NCI-H2171 treated with DMSO at 0.1 percent for 48 hours (cell line): ENCODE measurements around the gene RRAS.
A peak's percentile ranks its signal among the peaks of the same experiment; 100 is the strongest.

Source experiments
- DNase-seq: peaks from one replicate; lab custom pipeline; 2025; lab: John Stamatoyannopoulos, UW

The RRAS gene

GRCh38 chr19:49677231-49677900 lies 37.4 kb upstream of the RRAS start, which contains the start of gene PRMT1:
Gene PRMT1 (plus strand): TSS chr19:49677271. CDS start chr19:49677281, 10 bp downstream.
- peak; percentile 78 for DNase-seq

DNA sequence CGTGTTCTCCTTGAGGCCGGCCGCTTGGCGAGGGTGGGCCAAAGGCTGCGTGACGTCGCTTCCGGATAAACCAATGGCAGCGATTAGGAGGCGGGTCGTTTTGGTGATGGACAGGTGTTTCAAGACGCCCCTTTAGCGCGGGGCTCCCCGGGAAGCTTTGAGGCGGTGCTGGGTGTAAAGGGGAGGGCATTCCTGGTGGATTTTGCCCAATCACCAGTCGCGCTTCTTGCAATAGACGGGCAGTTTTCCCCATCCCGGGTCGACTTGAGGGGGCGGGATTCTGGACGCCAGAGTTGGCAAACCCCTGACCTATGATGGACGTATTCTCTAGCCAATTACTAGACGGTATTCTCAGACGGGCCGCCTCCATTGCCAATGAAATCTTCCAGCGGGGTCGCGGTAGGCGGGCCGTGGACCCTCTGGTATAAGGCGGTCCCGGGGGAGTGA lies 36.9 kb upstream of the RRAS start:
- DNase-seq: peak; percentile 100

- peak; percentile 95 for DNase-seq
Measured at GRCh38 chr19:49676136-49676783, 36.3 kb upstream of the RRAS start.

DNA sequence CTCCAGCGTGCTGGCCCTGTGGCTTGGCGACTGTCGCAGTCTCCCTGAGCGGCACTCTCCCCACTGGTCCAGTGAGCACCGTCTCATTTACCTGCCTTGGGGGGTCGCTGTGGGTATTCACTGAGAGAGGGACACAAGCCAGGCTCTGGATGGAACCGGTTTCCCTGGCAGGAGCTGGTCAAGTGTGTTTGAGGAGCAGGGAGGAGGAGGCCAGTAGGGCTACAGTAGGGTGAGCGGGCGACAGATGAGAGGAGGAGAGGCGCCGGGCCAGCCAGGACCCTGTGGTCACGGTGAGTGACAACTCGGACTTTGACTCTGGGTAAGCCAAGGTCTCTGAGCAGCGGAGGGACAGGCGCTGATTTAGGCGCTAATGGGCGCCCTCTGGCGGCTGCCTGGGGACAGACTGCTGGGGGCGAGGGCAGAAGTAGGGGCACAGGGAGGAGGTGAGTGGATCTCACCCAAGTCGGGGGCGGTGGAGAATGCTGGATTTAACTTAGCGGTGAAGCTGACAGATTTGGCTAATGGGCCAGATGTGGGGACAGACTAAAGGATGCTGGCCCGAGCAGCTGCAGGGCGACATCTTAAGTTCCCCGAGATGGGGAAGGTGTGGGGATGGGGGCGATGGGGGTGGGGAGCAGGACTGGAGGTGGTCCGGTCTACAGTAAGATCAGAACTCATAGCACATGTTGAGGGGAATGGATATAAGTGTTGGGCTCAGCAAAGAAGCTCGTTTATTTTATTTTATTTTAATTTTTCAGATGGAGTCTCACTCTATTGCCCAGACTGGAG lies 32.4 kb upstream of the RRAS start:
- peak; percentile 65 for DNase-seq

DNA sequence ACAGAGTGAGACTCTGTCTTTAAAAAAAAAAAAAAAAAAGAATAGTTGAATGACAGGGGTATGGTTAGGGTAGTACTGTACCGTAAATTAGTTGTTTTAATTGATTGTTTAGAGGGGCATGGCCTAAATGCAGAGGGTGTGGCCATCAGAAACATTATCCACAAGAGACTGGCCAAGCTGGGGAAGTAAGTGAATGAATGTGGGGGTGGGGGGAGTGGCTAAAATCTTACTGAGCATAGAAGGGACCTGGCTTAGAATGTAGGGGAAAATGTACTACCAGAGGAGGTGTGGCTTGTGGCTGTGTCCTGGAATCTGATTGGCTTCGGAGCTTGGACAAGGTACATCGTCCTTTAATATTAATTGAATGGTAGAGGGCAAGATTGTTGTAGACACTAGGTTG lies 29.6 kb upstream of the RRAS start:
- no peak for DNase-seq

DNA sequence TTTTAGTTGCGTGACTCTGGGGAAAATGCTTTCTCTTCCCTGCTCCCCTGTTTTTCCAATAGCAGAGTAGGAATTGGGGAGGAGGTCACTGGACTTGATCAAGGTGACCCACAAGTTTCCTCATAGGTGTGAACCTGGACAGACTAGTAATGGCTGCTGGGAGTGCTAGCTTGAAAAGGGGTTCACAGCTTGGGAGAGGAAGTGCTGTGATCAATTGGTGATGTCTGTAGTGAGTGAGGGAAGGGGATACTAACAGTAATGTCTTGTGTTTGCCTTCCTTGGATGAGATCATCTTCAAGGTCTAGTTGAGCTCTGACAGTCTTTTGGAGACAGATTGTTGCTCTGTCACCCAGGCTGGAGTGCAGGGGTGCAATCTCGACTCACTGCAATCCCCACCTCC lies 27.5 kb upstream of the RRAS start:
- DNase-seq: no peak

GRCh38 chr19:49666120-49666444 lies 26.1 kb upstream of the RRAS start:
- no peak for DNase-seq

- DNase-seq: peak; percentile 86
Measured at GRCh38 chr19:49665351-49666119, 25.6 kb upstream of the RRAS start, which contains the start of the genes BCL2L12 and IRF3. Gene BCL2L12 (plus strand): TSS chr19:49665933. CDS start chr19:49666693, 760 bp downstream. Gene IRF3 (minus strand): TSS chr19:49665857. CDS start chr19:49664838, 1,019 bp downstream.

- no peak for DNase-seq
Measured at GRCh38 chr19:49665036-49665350, 25.1 kb upstream of the RRAS start.

GRCh38 chr19:49664171-49665035 lies 24.5 kb upstream of the RRAS start:
- DNase-seq: peak; percentile 89

GRCh38 chr19:49663224-49663623 lies 23.3 kb upstream of the RRAS start:
- no peak for DNase-seq

DNA sequence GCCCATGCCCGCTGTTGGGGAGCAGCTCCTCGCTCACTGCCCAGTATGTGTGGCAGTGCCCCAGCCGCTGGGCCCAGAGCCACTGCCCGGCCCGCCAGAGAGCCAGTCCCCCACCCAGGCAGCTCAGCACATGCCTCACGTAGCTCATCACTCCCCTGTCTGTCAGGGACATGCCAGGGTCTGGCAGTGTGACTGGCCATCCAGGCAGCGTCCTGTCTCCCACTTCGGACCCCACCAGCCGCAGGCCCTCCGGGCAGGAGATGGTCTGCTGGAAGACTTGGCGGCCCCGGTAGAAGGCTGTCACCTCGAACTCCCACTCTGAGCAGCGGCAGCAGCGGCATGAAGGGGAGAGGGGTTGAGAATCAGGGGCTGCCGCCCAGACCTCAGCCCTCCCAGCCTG lies 22.1 kb upstream of the RRAS start:
- no peak for DNase-seq

DNA sequence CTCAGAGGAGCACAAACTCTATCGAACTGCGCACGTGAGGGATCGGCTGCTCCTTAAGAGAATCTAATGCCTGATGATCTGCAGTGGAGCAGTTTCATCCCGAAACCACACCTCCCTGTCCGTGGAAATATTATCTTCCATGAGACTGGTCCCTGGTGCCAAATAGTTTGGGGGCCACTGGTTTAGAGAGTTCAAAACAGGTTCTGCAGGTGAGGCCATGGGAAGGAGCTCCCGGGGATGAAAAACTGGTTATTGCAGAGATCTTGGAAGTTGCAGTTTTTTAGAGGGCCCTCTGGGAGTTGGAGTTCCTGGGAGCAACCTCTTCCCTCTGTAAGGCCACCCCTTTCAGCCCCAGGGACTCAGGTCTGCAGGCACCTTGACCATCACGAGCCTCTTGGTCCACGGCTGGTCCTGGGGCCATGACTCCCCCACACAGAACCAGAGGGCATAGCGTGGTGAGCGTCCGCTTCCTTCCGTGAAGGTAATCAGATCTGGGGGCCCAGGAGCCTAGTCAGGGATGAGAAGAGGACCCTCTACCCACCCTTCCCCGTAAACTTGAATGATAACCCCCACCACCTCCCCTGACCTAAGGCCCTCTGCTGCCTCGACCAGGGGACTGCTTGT lies 20.5 kb upstream of the RRAS start:
- no peak for DNase-seq

DNA sequence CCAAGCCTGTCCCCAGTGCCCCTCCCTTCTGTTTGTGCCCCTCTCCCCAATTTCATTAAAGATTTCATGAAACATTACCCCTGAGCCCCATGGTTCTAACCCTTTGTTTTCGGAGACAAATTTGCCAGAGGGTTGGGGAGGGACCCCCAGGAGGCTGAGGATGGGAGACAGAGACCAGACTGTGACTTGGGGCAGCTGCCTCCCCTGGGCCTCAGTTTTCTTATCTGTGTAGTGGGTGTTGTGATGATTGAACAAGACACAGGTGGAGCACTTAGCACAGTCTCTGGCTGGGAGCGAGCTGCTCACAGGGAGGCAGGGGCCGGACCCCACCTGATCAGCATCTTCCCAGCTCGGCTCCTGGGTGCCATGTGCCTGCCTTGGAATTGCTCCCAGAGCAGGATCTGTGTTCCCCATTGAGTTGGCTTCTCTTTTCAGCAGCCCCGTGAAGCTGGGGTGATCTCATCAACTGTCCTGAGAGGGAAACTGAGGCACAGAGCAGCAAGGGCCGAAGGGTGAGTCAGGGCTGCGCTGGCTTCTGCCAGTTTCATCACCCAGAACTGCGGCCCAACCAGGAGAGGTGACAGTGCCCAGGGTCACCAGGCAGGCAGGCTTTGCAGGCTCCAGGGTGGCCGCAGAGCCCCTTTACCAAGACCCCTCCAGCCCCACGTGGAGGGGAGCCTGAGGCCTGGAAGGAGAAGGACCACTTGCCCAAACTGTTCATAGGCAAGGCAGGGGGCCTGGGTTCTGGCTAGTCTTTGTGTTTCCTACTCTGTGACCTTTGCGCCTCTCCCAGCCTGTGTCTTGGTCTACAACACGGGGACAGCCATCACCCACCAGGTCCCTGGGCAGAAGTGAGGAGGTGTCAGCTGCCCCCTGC lies 18.9 kb upstream of the RRAS start:
- DNase-seq: no peak

GRCh38 chr19:49658139-49658517 lies 18.2 kb upstream of the RRAS start:
- DNase-seq: no peak

- DNase-seq: no peak
Measured at GRCh38 chr19:49657493-49658138, 17.7 kb upstream of the RRAS start.

GRCh38 chr19:49656456-49657109 lies 16.6 kb upstream of the RRAS start:
- DNase-seq: no peak

DNA sequence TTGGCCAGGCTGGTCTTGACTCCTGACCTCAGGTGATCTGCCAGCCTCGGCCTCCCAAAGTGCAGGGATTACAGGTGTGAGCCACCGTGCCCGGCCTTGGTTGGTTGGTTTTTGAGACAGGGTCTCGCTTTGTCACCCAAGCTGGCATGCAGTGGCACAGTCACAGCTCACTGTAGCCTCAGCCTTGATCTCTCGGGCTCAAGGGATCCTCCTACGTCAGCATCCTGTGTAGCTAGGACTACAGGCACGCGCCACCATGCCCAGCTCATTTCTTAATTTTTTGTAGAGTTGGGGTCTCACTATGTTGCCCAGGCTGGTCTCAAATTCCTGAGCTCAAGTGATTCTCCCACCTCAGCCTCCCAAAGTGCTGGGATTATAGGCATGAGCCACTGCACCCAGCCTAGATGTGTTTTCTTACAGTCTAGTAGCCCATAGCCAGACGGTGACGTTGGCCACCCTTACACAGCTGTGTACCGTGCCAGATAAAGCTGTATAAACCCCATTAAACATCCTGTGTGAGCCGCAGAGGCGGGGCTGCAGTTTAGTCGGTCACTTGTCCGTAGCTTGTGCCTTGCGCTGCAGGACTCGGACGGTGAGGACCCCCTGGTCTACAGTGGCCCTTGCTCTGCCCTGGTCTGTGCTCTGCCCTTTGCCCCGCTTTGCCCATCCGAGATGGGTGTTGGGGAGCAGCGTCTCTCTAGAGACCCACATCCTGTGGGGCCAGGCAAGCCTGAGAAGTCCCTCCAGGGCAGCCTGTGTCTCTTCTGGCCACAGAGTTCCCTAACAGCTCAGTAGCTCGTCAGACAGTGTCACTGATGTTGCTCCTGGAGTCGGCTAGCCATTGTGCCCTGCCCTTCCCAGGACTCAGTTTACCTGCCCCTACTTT lies 15.9 kb upstream of the RRAS start:
- DNase-seq: no peak
